ENCODE results near the gene XRCC5. TPM values are rescaled to one million over a fixed set of nuclear protein-coding genes. Genes with fewer than 3 reads are reported as not detected.
A peak's percentile ranks its signal among the peaks of the same experiment; 100 is the strongest.

XRCC5 gene
- polyA plus RNA-seq, 1 donor from 2014 or later, result 279 TPM

- Histone ChIP-seq H3K27me3 (ENCODE audit: insufficient read depth, low read depth, low read length) (no peaks in the 10 kb centered on the region), H2AFZ (ENCODE audit: low read depth, low read length) (no peak overlapping the region), H3K9me3 (ENCODE audit: low read length) (no peaks in the 10 kb centered on the region), H3K79me2 (replicated peaks; ENCODE audit: insufficient read depth, low read length) (peaks cover 38% of the 10 kb centered on the region), H3F3A (ENCODE audit: insufficient read depth, low read length, poor library complexity, severe bottlenecking) (no peaks in the 10 kb centered on the region), H4K20me1 (ENCODE audit: insufficient read depth) (no peaks in the 10 kb centered on the region), H3K4me3 (ENCODE audit: low read length) (peak overlapping the region; percentile 87), H3K9me2 (ENCODE audit: insufficient read depth, low read length) (no peaks in the 10 kb centered on the region), H3K9ac (ENCODE audit: low read length) (peak overlapping the region; percentile 98), H3K36me3 (ENCODE audit: insufficient read depth, low read length) (peaks cover 3% of the 10 kb centered on the region), H3K4me2 (ENCODE audit: low read length) (peak overlapping the region; percentile 53), H3K27ac (ENCODE audit: low read length) (no peak overlapping the region)
- no peak for TF ChIP-seq EZH2 (IDR thresholded peaks at IDR 0.05; ENCODE audit: borderline replicate concordance, insufficient read depth, low read length, poor library complexity, severe bottlenecking)
- TF ChIP-seq RAD21 (conservative IDR thresholded peaks at IDR 0.05), result no peak
- no peak for TF ChIP-seq REST (IDR thresholded peaks at IDR 0.05; ENCODE audit: borderline replicate concordance)
- TF ChIP-seq POLR2AphosphoS5 (IDR thresholded peaks at IDR 0.05), result no peak
- TF ChIP-seq CTCF (IDR thresholded peaks at IDR 0.05; ENCODE audit: poor library complexity, severe bottlenecking), result no peak
- TF ChIP-seq MXI1 (conservative IDR thresholded peaks at IDR 0.05; ENCODE audit: poor library complexity, severe bottlenecking), result no peak
- no peak for TF ChIP-seq SMC3 (conservative IDR thresholded peaks at IDR 0.05; ENCODE audit: poor library complexity)
- TF ChIP-seq EP300 (conservative IDR thresholded peaks at IDR 0.05; ENCODE audit: poor library complexity, severe bottlenecking), result no peak
- TF ChIP-seq TAF1 (IDR thresholded peaks at IDR 0.05; ENCODE audit: low read depth), result no peak
Measured at GRCh38 chr2:216110620-216111019, 1.5 kb downstream of the XRCC5 start.

- Histone ChIP-seq H3K4me3 (ENCODE audit: low read length) (peak overlapping the region; percentile 87), H3K4me2 (ENCODE audit: low read length) (peak overlapping the region; percentile 53), H3K36me3 (ENCODE audit: insufficient read depth, low read length) (peaks cover 3% of the 10 kb centered on the region), H3K27me3 (ENCODE audit: insufficient read depth, low read depth, low read length) (no peaks in the 10 kb centered on the region), H3F3A (ENCODE audit: insufficient read depth, low read length, poor library complexity, severe bottlenecking) (no peaks in the 10 kb centered on the region), H3K9ac (ENCODE audit: low read length) (peak overlapping the region; percentile 98), H3K9me2 (ENCODE audit: insufficient read depth, low read length) (no peaks in the 10 kb centered on the region), H3K79me2 (replicated peaks; ENCODE audit: insufficient read depth, low read length) (peaks cover 43% of the 10 kb centered on the region), H3K9me3 (ENCODE audit: low read length) (no peaks in the 10 kb centered on the region), H2AFZ (ENCODE audit: low read depth, low read length) (no peak overlapping the region), H4K20me1 (ENCODE audit: insufficient read depth) (no peaks in the 10 kb centered on the region), H3K27ac (ENCODE audit: low read length) (no peak overlapping the region)
- TF ChIP-seq TAF1 (IDR thresholded peaks at IDR 0.05; ENCODE audit: low read depth) (no peak), REST (IDR thresholded peaks at IDR 0.05; ENCODE audit: borderline replicate concordance) (no peak), RAD21 (conservative IDR thresholded peaks at IDR 0.05) (no peak), SMC3 (conservative IDR thresholded peaks at IDR 0.05; ENCODE audit: poor library complexity) (no peak), CTCF (IDR thresholded peaks at IDR 0.05; ENCODE audit: poor library complexity, severe bottlenecking) (no peak), POLR2AphosphoS5 (IDR thresholded peaks at IDR 0.05) (no peak), MXI1 (conservative IDR thresholded peaks at IDR 0.05; ENCODE audit: poor library complexity, severe bottlenecking) (no peak), EP300 (conservative IDR thresholded peaks at IDR 0.05; ENCODE audit: poor library complexity, severe bottlenecking) (no peak), EZH2 (IDR thresholded peaks at IDR 0.05; ENCODE audit: borderline replicate concordance, insufficient read depth, low read length, poor library complexity, severe bottlenecking) (no peak)
Measured at GRCh38 chr2:216111122-216111521, 2.0 kb downstream of the XRCC5 start.

Data from neural cell (in vitro differentiated cells).